Amygdala (tissue), 56 donors: Measurements from ENCODE around the gene ADGRF1.
"Not testable (repeated sequence)": the region's sequence is repeated elsewhere in the genome, so short reads cannot be mapped to it uniquely, and the experiment has no call there.

Experiments used
- DNase-seq, 56 donors: peaks; one replicate each; lab custom pipeline; 2025; lab: John Stamatoyannopoulos, UW

ADGRF1 gene

GRCh38 chr6:47027315-47027714, 14.8 kb downstream of the ADGRF1 start:
- DNase-seq, result no peak

- DNase-seq, result no peak
These were observed 15.5 kb downstream of the ADGRF1 start for GRCh38 chr6:47026679-47027078.

GRCh38 chr6:47023573-47023972, 18.6 kb downstream of the ADGRF1 start:
- no peak for DNase-seq

GRCh38 chr6:47022191-47022590, 19.9 kb downstream of the ADGRF1 start:
- no peak for DNase-seq

GRCh38 chr6:47019941-47020340, 22.2 kb downstream of the ADGRF1 start:
- DNase-seq, result no peak

- DNase-seq, result no peak
These were observed 25.2 kb downstream of the ADGRF1 start for GRCh38 chr6:47016909-47017308.

- DNase-seq, result no peak
These were observed 25.9 kb downstream of the ADGRF1 start for GRCh38 chr6:47016261-47016660.

GRCh38 chr6:47014401-47014800, 27.7 kb downstream of the ADGRF1 start:
- no peak for DNase-seq

GRCh38 chr6:47009583-47009982, 32.5 kb downstream of the ADGRF1 start:
- DNase-seq, result no peak

GRCh38 chr6:47008397-47008763, 33.8 kb downstream of the ADGRF1 start:
- DNase-seq, result no peak

GRCh38 chr6:47007657-47008396, 34.3 kb downstream of the ADGRF1 start:
- DNase-seq, result no peak

GRCh38 chr6:47005486-47005885, 36.6 kb downstream of the ADGRF1 start:
- no peak for DNase-seq

- DNase-seq, result no peak
These were observed 37.7 kb downstream of the ADGRF1 start for GRCh38 chr6:47004463-47004862.

GRCh38 chr6:47000842-47001241, 41.3 kb downstream of the ADGRF1 start:
- no peak for DNase-seq

GRCh38 chr6:46998436-46999017, 43.6 kb downstream of the ADGRF1 start:
- DNase-seq, result no peak

- DNase-seq, result no peak
These were observed 44.5 kb downstream of the ADGRF1 start for GRCh38 chr6:46997646-46998045.

GRCh38 chr6:46996860-46997641, 45.1 kb downstream of the ADGRF1 start:
- DNase-seq, result no peak

- DNase-seq, result no peak
These were observed 47.2 kb downstream of the ADGRF1 start for GRCh38 chr6:46994933-46995332.

- no peak for DNase-seq
These were observed 48.3 kb downstream of the ADGRF1 start for GRCh38 chr6:46993846-46994245.

- DNase-seq, result not testable (repeated sequence)
These were observed 49.7 kb downstream of the ADGRF1 start for GRCh38 chr6:46992391-46992790.

- not testable (repeated sequence) for DNase-seq
These were observed 51.2 kb downstream of the ADGRF1 start for GRCh38 chr6:46990818-46991510.
